ENCODE measurements around the gene SFTPD. TPM values are rescaled to one million over a fixed set of nuclear protein-coding genes. Genes with fewer than 3 reads are reported as not detected.

SFTPD gene
- total and polyA plus RNA-seq, 2 donors from 2014 or later: 1.7 TPM

DNA sequence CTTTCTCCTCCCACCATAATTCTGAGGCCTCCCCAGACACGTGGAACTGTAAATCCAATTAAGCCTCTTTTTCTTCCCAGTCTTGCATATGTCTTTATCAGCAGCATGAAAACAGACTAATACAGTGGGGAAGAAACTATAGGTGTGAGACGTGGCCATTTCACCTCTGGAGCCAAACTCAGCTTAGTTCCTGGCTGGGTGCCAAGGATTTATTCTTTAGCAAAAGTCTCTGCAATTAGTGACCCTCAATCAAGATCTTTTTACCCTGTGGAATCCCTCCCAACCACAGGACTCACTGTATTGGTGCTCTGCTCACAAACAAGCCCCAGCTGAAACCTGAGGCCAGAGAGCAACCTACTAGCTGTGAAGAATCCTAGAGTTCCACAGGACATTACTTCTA, 28.1 kb upstream of the SFTPD start:
- TF ChIP-seq, protein P1, sequence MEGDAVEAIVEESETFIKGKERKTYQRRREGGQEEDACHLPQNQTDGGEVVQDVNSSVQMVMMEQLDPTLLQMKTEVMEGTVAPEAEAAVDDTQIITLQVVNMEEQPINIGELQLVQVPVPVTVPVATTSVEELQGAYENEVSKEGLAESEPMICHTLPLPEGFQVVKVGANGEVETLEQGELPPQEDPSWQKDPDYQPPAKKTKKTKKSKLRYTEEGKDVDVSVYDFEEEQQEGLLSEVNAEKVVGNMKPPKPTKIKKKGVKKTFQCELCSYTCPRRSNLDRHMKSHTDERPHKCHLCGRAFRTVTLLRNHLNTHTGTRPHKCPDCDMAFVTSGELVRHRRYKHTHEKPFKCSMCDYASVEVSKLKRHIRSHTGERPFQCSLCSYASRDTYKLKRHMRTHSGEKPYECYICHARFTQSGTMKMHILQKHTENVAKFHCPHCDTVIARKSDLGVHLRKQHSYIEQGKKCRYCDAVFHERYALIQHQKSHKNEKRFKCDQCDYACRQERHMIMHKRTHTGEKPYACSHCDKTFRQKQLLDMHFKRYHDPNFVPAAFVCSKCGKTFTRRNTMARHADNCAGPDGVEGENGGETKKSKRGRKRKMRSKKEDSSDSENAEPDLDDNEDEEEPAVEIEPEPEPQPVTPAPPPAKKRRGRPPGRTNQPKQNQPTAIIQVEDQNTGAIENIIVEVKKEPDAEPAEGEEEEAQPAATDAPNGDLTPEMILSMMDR (IDR thresholded peaks at IDR 0.05; ENCODE audit: borderline replicate concordance, extremely low read depth, insufficient read depth): no peak
- FAIRE-seq (no peak), DNase-seq (no peak)
- intact Hi-C loops (cut with DNase I): no loop called here
- H3K4me1 ChIP-seq (ENCODE audit: control insufficient read depth in 2 of 3, insufficient read depth in 2 of 3, low read depth in 1 of 3, low read length in 3 of 3): no peaks in the 10 kb centered on the region
- no peak overlapping the region for H3K4me3 ChIP-seq (ENCODE audit: low read length in 3 of 3)
- H3K27me3 ChIP-seq (ENCODE audit: control insufficient read depth, insufficient read depth, low read length): no peaks in the 10 kb centered on the region
- H3K9ac ChIP-seq (ENCODE audit: low read length in 3 of 3): no peak overlapping the region
- no peak overlapping the region for H3K27ac ChIP-seq (ENCODE audit: low read depth in 2 of 2, low read length in 2 of 2)
- no peaks in the 10 kb centered on the region for H3K36me3 ChIP-seq (ENCODE audit: control insufficient read depth in 2 of 3, insufficient read depth in 3 of 3, low read length in 3 of 3)
- H3K9me3 ChIP-seq (ENCODE audit: control insufficient read depth in 2 of 3, insufficient read depth in 1 of 3, low read length in 3 of 3): no peaks in the 10 kb centered on the region

DNA sequence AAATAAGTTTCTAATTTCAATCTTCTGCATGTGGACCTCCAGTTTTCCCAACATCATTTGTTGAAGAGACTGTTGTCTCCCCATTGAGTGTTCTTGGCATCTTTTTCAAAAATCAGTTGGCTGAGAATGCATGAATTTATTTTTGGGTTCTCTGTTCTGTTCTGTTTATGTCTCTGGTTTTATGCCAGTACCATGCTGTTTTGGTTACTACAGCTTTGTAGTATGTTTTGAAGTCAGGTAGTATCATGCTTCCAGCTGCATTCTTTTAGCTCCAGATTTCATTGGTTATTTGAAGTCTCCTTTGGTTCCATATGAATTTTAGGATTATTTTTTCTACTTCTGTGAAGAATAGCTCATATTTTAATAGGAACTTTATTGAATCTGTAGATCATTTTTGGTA, 21.2 kb upstream of the SFTPD start:
- FAIRE-seq (no peak), DNase-seq (no peak)
- Histone ChIP-seq H3K27ac (ENCODE audit: low read depth in 2 of 2, low read length in 2 of 2) (no peak overlapping the region), H3K9ac (ENCODE audit: low read length in 3 of 3) (no peak overlapping the region), H3K9me3 (ENCODE audit: control insufficient read depth in 2 of 3, insufficient read depth in 1 of 3, low read length in 3 of 3) (peaks cover 0 to 4% (median 0%) of the 10 kb centered on the region in 3 donors), H3K4me3 (ENCODE audit: low read length in 3 of 3) (no peak overlapping the region), H3K4me1 (ENCODE audit: control insufficient read depth in 2 of 3, insufficient read depth in 2 of 3, low read depth in 1 of 3, low read length in 3 of 3) (no peaks in the 10 kb centered on the region), H3K36me3 (ENCODE audit: control insufficient read depth in 2 of 3, insufficient read depth in 3 of 3, low read length in 3 of 3) (no peaks in the 10 kb centered on the region), H3K27me3 (ENCODE audit: control insufficient read depth, insufficient read depth, low read length) (no peaks in the 10 kb centered on the region)
- TF ChIP-seq, protein P1 (IDR thresholded peaks at IDR 0.05; ENCODE audit: borderline replicate concordance, extremely low read depth, insufficient read depth): no peak
- intact Hi-C loops (cut with DNase I): no loop called here

DNA sequence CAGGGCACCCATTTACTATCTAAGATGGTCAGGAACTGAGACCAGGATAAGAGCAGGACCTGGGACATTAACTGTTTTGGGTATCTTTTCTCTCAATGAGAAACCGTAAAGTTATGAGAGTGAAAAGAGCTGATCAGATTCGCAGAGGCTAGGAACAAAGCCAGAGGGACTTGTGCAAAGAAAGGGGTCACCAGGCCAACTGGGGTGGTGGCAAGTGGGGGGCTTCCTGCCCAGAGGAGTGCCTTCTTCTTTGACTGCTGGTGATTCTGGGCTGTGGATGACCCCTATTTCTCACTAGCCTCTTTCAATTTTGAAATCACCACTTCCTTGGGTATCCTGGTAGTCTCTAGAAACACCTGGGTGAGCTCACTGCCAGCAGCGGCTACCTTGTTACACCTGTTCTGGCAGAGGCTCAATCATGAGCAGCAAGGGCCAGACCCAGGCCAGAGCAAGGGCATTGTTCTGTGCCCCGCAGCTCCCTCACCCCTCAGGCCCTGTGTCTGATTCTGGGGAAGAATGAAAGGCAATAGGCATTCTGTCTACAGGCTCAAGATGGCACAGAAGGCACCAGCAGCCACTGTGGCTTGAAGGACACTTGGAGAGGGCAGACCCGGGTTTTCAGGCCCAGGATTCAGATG, 999 bp downstream of the SFTPD start:
- no peak overlapping the region for H3K9ac ChIP-seq (ENCODE audit: low read length in 3 of 3)
- FAIRE-seq (no peak), DNase-seq (no peak)
- intact Hi-C loops (cut with DNase I): no loop called here
- no peaks in the 10 kb centered on the region for H3K27me3 ChIP-seq (ENCODE audit: control insufficient read depth, insufficient read depth, low read length)
- TF ChIP-seq, protein P1 (IDR thresholded peaks at IDR 0.05; ENCODE audit: borderline replicate concordance, extremely low read depth, insufficient read depth): no peak
- H3K36me3 ChIP-seq (ENCODE audit: control insufficient read depth in 2 of 3, insufficient read depth in 3 of 3, low read length in 3 of 3): no peaks in the 10 kb centered on the region
- no peak overlapping the region for H3K27ac ChIP-seq (ENCODE audit: low read depth in 2 of 2, low read length in 2 of 2)
- H3K4me3 ChIP-seq (ENCODE audit: low read length in 3 of 3): no peak overlapping the region
- H3K9me3 ChIP-seq (ENCODE audit: control insufficient read depth in 2 of 3, insufficient read depth in 1 of 3, low read length in 3 of 3): peaks cover 0 to 2% (median 2%) of the 10 kb centered on the region in 3 donors
- H3K4me1 ChIP-seq (ENCODE audit: control insufficient read depth in 2 of 3, insufficient read depth in 2 of 3, low read depth in 1 of 3, low read length in 3 of 3): no peaks in the 10 kb centered on the region

- no peak overlapping the region for H3K9ac ChIP-seq (ENCODE audit: low read length in 3 of 3)
- no peak overlapping the region for H3K27ac ChIP-seq (ENCODE audit: low read depth in 2 of 2, low read length in 2 of 2)
- DNase-seq: no peak
- H3K4me1 ChIP-seq (ENCODE audit: control insufficient read depth in 2 of 3, insufficient read depth in 2 of 3, low read depth in 1 of 3, low read length in 3 of 3): no peaks in the 10 kb centered on the region
- H3K4me3 ChIP-seq (ENCODE audit: low read length in 3 of 3): no peak overlapping the region
- FAIRE-seq: no peak
- TF ChIP-seq, protein P1 (IDR thresholded peaks at IDR 0.05; ENCODE audit: borderline replicate concordance, extremely low read depth, insufficient read depth): no peak
- no peaks in the 10 kb centered on the region for H3K9me3 ChIP-seq (ENCODE audit: control insufficient read depth in 2 of 3, insufficient read depth in 1 of 3, low read length in 3 of 3)
- intact Hi-C loops (cut with DNase I): no loop called here
- H3K36me3 ChIP-seq (ENCODE audit: control insufficient read depth in 2 of 3, insufficient read depth in 3 of 3, low read length in 3 of 3): no peaks in the 10 kb centered on the region
- H3K27me3 ChIP-seq (ENCODE audit: control insufficient read depth, insufficient read depth, low read length): no peaks in the 10 kb centered on the region
Measured at GRCh38 chr10:79947083-79947415, 1.9 kb downstream of the SFTPD start.

Data from kidney (tissue), 14 donors.